COLO668 (cell line): ENCODE measurements around the gene PCSK2.

ENCODE experiments used
- DNase-seq: peaks from one replicate; lab custom pipeline; 2025; ENCODE audit not compliant: unreplicated experiment; lab: John Stamatoyannopoulos, UW

PCSK2 gene

GRCh38 chr20:17327185-17328148 is 100.6 kb downstream of the PCSK2 start:
- no peak for DNase-seq

GRCh38 chr20:17334932-17335331 is 108.1 kb downstream of the PCSK2 start:
- DNase-seq: no peak

GRCh38 chr20:17339000-17339399 is 112.2 kb downstream of the PCSK2 start:
- DNase-seq: peak; percentile 29

GRCh38 chr20:17343091-17343490 is 116.3 kb downstream of the PCSK2 start:
- DNase-seq: no peak

GRCh38 chr20:17343656-17344452 is 117.0 kb downstream of the PCSK2 start:
- no peak for DNase-seq

- no peak for DNase-seq
Measured at GRCh38 chr20:17344790-17345189, 118.0 kb downstream of the PCSK2 start.

- no peak for DNase-seq
Measured at GRCh38 chr20:17345321-17345720, 118.5 kb downstream of the PCSK2 start.

- DNase-seq: no peak
Measured at GRCh38 chr20:17350321-17350720, 123.5 kb downstream of the PCSK2 start.

- DNase-seq: no peak
Measured at GRCh38 chr20:17357238-17357637, 130.4 kb downstream of the PCSK2 start.

GRCh38 chr20:17358854-17359253 is 132.0 kb downstream of the PCSK2 start:
- DNase-seq: no peak

- DNase-seq: no peak
Measured at GRCh38 chr20:17364681-17365080, 137.8 kb downstream of the PCSK2 start.

GRCh38 chr20:17365831-17366230 is 139.0 kb downstream of the PCSK2 start:
- no peak for DNase-seq

GRCh38 chr20:17369506-17369905 is 142.7 kb downstream of the PCSK2 start:
- DNase-seq: no peak

- no peak for DNase-seq
Measured at GRCh38 chr20:17372806-17373440, 146.1 kb downstream of the PCSK2 start.

- no peak for DNase-seq
Measured at GRCh38 chr20:17374086-17374485, 147.2 kb downstream of the PCSK2 start.

GRCh38 chr20:17376031-17376430 is 149.2 kb downstream of the PCSK2 start:
- DNase-seq: no peak

- DNase-seq: peak; percentile 45
Measured at GRCh38 chr20:17377231-17377630, 150.4 kb downstream of the PCSK2 start.

- no peak for DNase-seq
Measured at GRCh38 chr20:17379651-17380050, 152.8 kb downstream of the PCSK2 start.

GRCh38 chr20:17380801-17381200 is 154.0 kb downstream of the PCSK2 start:
- DNase-seq: no peak

- DNase-seq: no peak
Measured at GRCh38 chr20:17381724-17382123, 154.9 kb downstream of the PCSK2 start.

GRCh38 chr20:17385798-17386197 is 159.0 kb downstream of the PCSK2 start:
- DNase-seq: no peak
